ENCODE results near the gene IRF8. TPM values are rescaled to one million over a fixed set of nuclear protein-coding genes. Genes with fewer than 3 reads are reported as not detected.

Gene IRF8
- total RNA-seq, 3 donors from 2014 or later (not counting 1 experiment from before 2014, with no cell fraction given): 101 to 167 (median 122) TPM

DNA sequence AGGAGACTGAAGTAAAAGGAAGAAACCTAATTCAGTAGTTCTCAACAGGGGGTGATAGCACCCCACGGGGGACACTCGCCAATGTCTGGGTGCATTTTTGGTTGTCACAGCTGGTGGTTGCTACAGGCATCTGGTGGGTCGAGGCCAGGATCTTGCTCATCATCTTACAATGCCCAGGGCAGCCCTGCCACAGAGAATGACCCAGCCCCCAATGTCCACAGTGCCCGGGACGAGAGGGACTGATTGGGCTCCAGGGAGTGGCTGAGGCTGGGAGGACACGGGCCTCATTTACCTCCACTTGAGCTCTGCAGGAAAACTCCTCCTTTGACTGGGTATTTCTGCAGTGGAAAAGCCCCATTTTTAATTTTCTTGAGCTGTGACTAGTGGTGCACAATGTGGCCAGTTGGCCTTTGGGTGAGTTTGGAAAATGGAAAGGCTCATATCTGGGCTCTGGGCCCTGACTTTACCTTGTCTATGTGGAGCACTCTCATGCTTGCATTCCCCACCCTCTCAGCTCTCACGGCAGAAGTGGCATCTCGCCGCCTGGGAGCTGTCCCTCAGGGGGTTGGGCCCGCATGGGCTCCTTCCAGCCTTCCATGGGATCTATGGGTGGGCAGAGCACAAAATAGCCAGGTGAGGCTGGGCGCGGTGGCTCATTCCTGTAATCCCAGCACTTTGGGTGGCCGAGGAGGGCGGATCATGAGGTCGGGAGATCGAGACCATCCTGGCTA lies 37.7 kb upstream of the IRF8 start:
- no peaks in the 10 kb centered on the region for H3K9me3 ChIP-seq (ENCODE audit: control insufficient read depth, insufficient read depth, low read length)
- H3K4me3 ChIP-seq (ENCODE audit: low read length): no peak overlapping the region
- no peak for DNase-seq
- TF ChIP-seq, protein P1, sequence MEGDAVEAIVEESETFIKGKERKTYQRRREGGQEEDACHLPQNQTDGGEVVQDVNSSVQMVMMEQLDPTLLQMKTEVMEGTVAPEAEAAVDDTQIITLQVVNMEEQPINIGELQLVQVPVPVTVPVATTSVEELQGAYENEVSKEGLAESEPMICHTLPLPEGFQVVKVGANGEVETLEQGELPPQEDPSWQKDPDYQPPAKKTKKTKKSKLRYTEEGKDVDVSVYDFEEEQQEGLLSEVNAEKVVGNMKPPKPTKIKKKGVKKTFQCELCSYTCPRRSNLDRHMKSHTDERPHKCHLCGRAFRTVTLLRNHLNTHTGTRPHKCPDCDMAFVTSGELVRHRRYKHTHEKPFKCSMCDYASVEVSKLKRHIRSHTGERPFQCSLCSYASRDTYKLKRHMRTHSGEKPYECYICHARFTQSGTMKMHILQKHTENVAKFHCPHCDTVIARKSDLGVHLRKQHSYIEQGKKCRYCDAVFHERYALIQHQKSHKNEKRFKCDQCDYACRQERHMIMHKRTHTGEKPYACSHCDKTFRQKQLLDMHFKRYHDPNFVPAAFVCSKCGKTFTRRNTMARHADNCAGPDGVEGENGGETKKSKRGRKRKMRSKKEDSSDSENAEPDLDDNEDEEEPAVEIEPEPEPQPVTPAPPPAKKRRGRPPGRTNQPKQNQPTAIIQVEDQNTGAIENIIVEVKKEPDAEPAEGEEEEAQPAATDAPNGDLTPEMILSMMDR (IDR thresholded peaks at IDR 0.05): no peak
- Mint-ChIP-seq H3K27ac (peak overlapping the region in 1 of 2 donors; percentile 42), H3K4me3 (no peak overlapping the region), H3K4me1 (peaks cover 0 to 17% of the 10 kb centered on the region in 2 donors), H3K9me3 (no peaks in the 10 kb centered on the region), H3K27me3 (ENCODE audit: low read depth in 2 of 2) (peaks cover 0 to 4% of the 10 kb centered on the region in 2 donors), H3K36me3 (no peaks in the 10 kb centered on the region)
- H3K27me3 ChIP-seq (ENCODE audit: control insufficient read depth, insufficient read depth, low read length): no peaks in the 10 kb centered on the region
- WGBS (ENCODE audit: insufficient coverage): 93% methylated on average over 16 of the region's 16 CpGs
- no peak for ATAC-seq
- no peaks in the 10 kb centered on the region for H3K36me3 ChIP-seq (ENCODE audit: control insufficient read depth, insufficient read depth, low read length)
- H3K4me1 ChIP-seq (ENCODE audit: control insufficient read depth, insufficient read depth, low read length): peaks cover 9% of the 10 kb centered on the region
- H3K27ac ChIP-seq (ENCODE audit: low read length): no peak overlapping the region
- intact Hi-C loops (cut with micrococcal nuclease): no loop called here

DNA sequence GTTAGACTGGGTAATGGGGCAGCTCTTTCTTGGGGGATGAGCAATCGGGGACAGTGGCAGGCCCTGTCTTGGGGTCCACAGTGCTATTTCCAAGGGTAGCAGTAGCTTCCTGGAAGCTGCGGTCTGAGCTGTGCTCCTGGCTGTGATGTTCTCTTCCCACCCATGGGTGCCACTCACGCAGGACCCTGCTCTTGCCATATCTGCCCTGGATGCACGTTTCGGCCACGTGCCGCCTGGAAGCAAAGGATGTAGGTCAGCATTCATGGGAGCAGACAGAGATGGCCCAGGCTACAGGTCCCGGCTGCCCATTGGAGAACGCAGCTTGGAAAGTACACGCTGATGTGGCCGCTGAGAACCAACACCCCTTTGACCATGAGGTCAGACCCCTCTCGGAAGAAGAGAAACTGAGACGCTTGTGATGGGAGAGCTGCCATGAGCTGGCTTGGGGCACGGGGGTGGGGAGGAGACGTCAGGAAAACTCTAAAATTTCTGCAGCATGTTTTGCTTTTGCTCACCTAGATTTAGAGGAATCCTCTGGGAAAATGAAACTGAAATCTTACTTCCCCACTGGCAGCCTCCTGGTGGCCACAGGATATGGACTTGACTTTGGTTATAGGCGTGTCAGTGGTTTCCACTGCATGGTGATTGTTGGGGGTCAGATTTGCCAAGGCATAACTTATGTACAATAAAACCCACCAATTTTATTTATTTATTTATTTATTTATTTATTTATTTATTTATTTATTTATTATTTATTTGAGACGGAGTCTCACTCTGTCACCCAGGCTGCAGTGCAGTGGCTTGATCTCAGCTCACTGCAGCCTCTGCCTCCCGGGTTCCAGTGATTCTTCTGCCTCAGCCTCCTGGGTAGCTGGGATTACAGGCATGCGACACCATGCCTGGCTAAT lies 36.2 kb upstream of the IRF8 start:
- no peak for DNase-seq
- Mint-ChIP-seq H3K4me3 (no peak overlapping the region), H3K36me3 (no peaks in the 10 kb centered on the region), H3K9me3 (no peaks in the 10 kb centered on the region), H3K27ac (no peak overlapping the region), H3K4me1 (peaks cover 0 to 17% of the 10 kb centered on the region in 2 donors), H3K27me3 (ENCODE audit: low read depth in 2 of 2) (peaks cover 0 to 4% of the 10 kb centered on the region in 2 donors)
- Histone ChIP-seq H3K27me3 (ENCODE audit: control insufficient read depth, insufficient read depth, low read length) (no peaks in the 10 kb centered on the region), H3K4me3 (ENCODE audit: low read length) (no peak overlapping the region), H3K27ac (ENCODE audit: low read length) (no peak overlapping the region), H3K36me3 (ENCODE audit: control insufficient read depth, insufficient read depth, low read length) (no peaks in the 10 kb centered on the region), H3K4me1 (ENCODE audit: control insufficient read depth, insufficient read depth, low read length) (peaks cover 11% of the 10 kb centered on the region), H3K9me3 (ENCODE audit: control insufficient read depth, insufficient read depth, low read length) (no peaks in the 10 kb centered on the region)
- WGBS (ENCODE audit: insufficient coverage): 95% methylated on average over 18 of the region's 19 CpGs
- intact Hi-C loops (cut with micrococcal nuclease): no loop called here
- TF ChIP-seq, protein P1 (IDR thresholded peaks at IDR 0.05): no peak
- no peak for ATAC-seq

DNA sequence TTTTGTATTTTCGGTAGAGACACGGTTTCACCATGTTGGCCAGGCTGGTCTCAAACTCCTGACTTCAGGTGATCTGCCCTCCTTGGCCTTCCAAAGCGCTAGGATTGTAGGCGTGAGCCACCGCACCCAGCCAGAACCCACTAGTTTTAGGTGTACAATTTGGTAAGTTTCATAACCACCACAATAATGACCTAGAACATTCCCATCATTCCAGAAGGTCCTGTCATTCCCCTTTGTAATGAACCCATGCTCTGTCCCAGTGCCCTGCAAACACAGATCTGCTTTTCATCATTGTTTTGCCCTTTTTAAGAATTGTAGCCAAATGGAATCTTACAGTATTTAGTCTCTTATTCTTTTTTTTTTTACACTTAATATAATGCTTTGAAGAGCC lies 35.6 kb upstream of the IRF8 start:
- Histone ChIP-seq H3K4me3 (ENCODE audit: low read length) (no peak overlapping the region), H3K27me3 (ENCODE audit: control insufficient read depth, insufficient read depth, low read length) (no peaks in the 10 kb centered on the region), H3K27ac (ENCODE audit: low read length) (no peak overlapping the region), H3K4me1 (ENCODE audit: control insufficient read depth, insufficient read depth, low read length) (peaks cover 15% of the 10 kb centered on the region), H3K9me3 (ENCODE audit: control insufficient read depth, insufficient read depth, low read length) (no peaks in the 10 kb centered on the region), H3K36me3 (ENCODE audit: control insufficient read depth, insufficient read depth, low read length) (no peaks in the 10 kb centered on the region)
- DNase-seq (no peak), ATAC-seq (no peak)
- Mint-ChIP-seq H3K4me3 (no peak overlapping the region), H3K36me3 (no peaks in the 10 kb centered on the region), H3K27ac (no peak overlapping the region), H3K9me3 (no peaks in the 10 kb centered on the region), H3K27me3 (ENCODE audit: low read depth in 2 of 2) (peaks cover 1 to 4% of the 10 kb centered on the region in 2 donors), H3K4me1 (peaks cover 0 to 17% of the 10 kb centered on the region in 2 donors)
- intact Hi-C loops (cut with micrococcal nuclease): no loop called here
- TF ChIP-seq, protein P1 (IDR thresholded peaks at IDR 0.05): no peak
- 94% methylated on average over 5 of the region's 5 CpGs for WGBS (ENCODE audit: insufficient coverage)

All from natural killer cell (primary cell).